IMR-90 (cell line): ENCODE data around the gene FAM20C. TPM values are rescaled to one million over a fixed set of nuclear protein-coding genes. Genes with fewer than 3 reads are reported as not detected.

Source experiments
- ATAC-seq: fragments of 200-7000 bp; cut with Tn5 transposase; 2 replicates; pipeline ENCODE4 v1.9.1; 2020; ENCODE audit warnings: low read depth, mild to moderate bottlenecking, moderate library complexity
- BruUV-seq: library from RNA; stranded (reverse); fragments of 400-500 nt; replicated peaks from 2 replicates; lab custom pipeline; 2021; lab: Mats Ljungman, UMichigan
- CTCF ChIA-PET: fragments of 300-600 bp; formaldehyde crosslinking; extraction: SDS; loops from one replicate; lab custom pipeline; 2021; ENCODE audit warnings: antibody characterized with exemption; lab: Yijun Ruan, JAX
- POLR2A ChIA-PET: fragments of 300-600 bp; sonication (Branson Sonifier 250); formaldehyde crosslinking; loops from one replicate; lab custom pipeline; 2022; ENCODE audit warnings: antibody characterized with exemption; ENCODE audit not compliant: unreplicated experiment; lab: Charles Lee
- DNase-seq: peaks from one replicate; pipeline ENCODE4 v3.0.0; 2013
- H2AFZ ChIP-seq: replicated peaks from 2 replicates; pipeline ENCODE3; 2013; ENCODE audit warnings: low read length, mild to moderate bottlenecking; ENCODE audit not compliant: poor library complexity
- H2AK5ac ChIP-seq: 2 replicates; pipeline ENCODE4 v1.6.1; 2013; ENCODE audit warnings: low read depth, low read length, inconsistent platforms
- H2AK9ac ChIP-seq: replicated peaks from 2 replicates; pipeline ENCODE3; 2013; ENCODE audit warnings: mild to moderate bottlenecking, low read depth, low read length, moderate library complexity; ENCODE audit not compliant: poor library complexity
- H2BK120ac ChIP-seq: 2 replicates; pipeline ENCODE4 v1.6.1; 2013; ENCODE audit warnings: low read depth, low read length, inconsistent platforms
- H2BK15ac ChIP-seq: 3 replicates; pipeline ENCODE4 v1.6.1; 2013; ENCODE audit warnings: low read depth, low read length, inconsistent platforms
- H2BK20ac ChIP-seq: 2 replicates; pipeline ENCODE4 v1.6.1; 2013; ENCODE audit warnings: low read depth, mild to moderate bottlenecking, inconsistent platforms, low read length, moderate library complexity
- H2BK5ac ChIP-seq: 2 replicates; pipeline ENCODE4 v1.6.1; 2013; ENCODE audit warnings: mild to moderate bottlenecking, low read depth, low read length, inconsistent platforms; ENCODE audit not compliant: poor library complexity, severe bottlenecking
- H3K14ac ChIP-seq: replicated peaks from 2 replicates; pipeline ENCODE4 v1.6.1; 2013; ENCODE audit warnings: low read depth, low read length, inconsistent platforms
- H3K18ac ChIP-seq: 2 replicates; pipeline ENCODE4 v1.6.1; 2013; ENCODE audit warnings: low read depth, low read length, control low read depth
- H3K23ac ChIP-seq: 2 replicates; pipeline ENCODE4 v1.6.1; 2013; ENCODE audit warnings: low read depth, low read length, inconsistent platforms
- H3K27ac ChIP-seq: 2 replicates; pipeline ENCODE4 v1.5.1; 2013; ENCODE audit warnings: mild to moderate bottlenecking, control low read depth, low read length; ENCODE audit not compliant: insufficient read depth
- H3K27me3 ChIP-seq: 2 replicates; pipeline ENCODE4 v1.6.1; 2013; ENCODE audit warnings: low read length; ENCODE audit not compliant: control insufficient read depth, insufficient read depth
- H3K36me3 ChIP-seq: 2 replicates; pipeline ENCODE4 v1.6.1; 2013; ENCODE audit warnings: low read length, mixed read lengths; ENCODE audit not compliant: control insufficient read depth, insufficient read depth
- H3K4ac ChIP-seq: 2 replicates; pipeline ENCODE4 v1.6.1; 2013; ENCODE audit warnings: low read depth, low read length, inconsistent platforms
- H3K4me1 ChIP-seq: 2 replicates; pipeline ENCODE4 v1.6.1; 2013; ENCODE audit warnings: low read length, mixed read lengths; ENCODE audit not compliant: control insufficient read depth, insufficient read depth
- H3K4me2 ChIP-seq: 2 replicates; pipeline ENCODE4 v1.6.1; 2013; ENCODE audit warnings: low read depth, mild to moderate bottlenecking, control low read depth, low read length, moderate library complexity
- H3K4me3 ChIP-seq: 2 replicates; pipeline ENCODE4 v1.5.1; 2013; ENCODE audit warnings: low read depth, mild to moderate bottlenecking, control low read depth, low read length, moderate library complexity; ENCODE audit not compliant: insufficient read depth
- H3K56ac ChIP-seq: 2 replicates; pipeline ENCODE4 v1.6.1; 2013; ENCODE audit warnings: low read length, inconsistent platforms; ENCODE audit not compliant: insufficient read depth; ENCODE audit errors: extremely low read depth
- H3K79me1 ChIP-seq, 2 experiments: 2 replicates each; pipeline ENCODE4 v1.6.1; 2013; ENCODE audit warnings: low read length in 2 of 2, inconsistent platforms in 1 of 2, low read depth in 1 of 2
- H3K9ac ChIP-seq: 2 replicates; pipeline ENCODE4 v1.6.1; 2013; ENCODE audit warnings: low read depth, low read length, control low read depth
- H3K9me1 ChIP-seq: 2 replicates; pipeline ENCODE4 v1.6.1; 2013; ENCODE audit warnings: low read length, inconsistent platforms; ENCODE audit not compliant: insufficient read depth
- H3K9me3 ChIP-seq: 2 replicates; pipeline ENCODE4 v1.6.1; 2013; ENCODE audit warnings: low read length; ENCODE audit not compliant: control insufficient read depth, insufficient read depth
- H4K20me1 ChIP-seq: 2 replicates; pipeline ENCODE4 v1.6.1; 2013; ENCODE audit warnings: low read length, inconsistent platforms; ENCODE audit not compliant: insufficient read depth
- H4K5ac ChIP-seq: 2 replicates; pipeline ENCODE4 v1.6.1; 2013; ENCODE audit warnings: mild to moderate bottlenecking, low read depth, low read length, control low read depth
- H4K8ac ChIP-seq, 2 experiments: 2 replicates each; pipeline ENCODE4 v1.6.1; 2013; ENCODE audit warnings: low read depth in 2 of 2, low read length in 2 of 2, control low read depth in 1 of 2, inconsistent platforms in 1 of 2
- H4K91ac ChIP-seq: 2 replicates; pipeline ENCODE4 v1.6.1; 2013; ENCODE audit warnings: low read depth, low read length, inconsistent platforms; ENCODE audit not compliant: insufficient read depth
- CEBPB ChIP-seq: IDR thresholded peaks from 2 replicates; pipeline ENCODE4 v1.6.1; 2012; ENCODE audit warnings: low read depth, low read length, improper control_type of control experiment
- CHD1 ChIP-seq: IDR thresholded peaks from 2 replicates; pipeline ENCODE4 v1.6.1; 2012; ENCODE audit warnings: low read depth, low read length, improper control_type of control experiment
- POLR2A ChIP-seq: IDR thresholded peaks from 2 replicates; pipeline ENCODE4 v1.6.1; 2012; ENCODE audit warnings: mild to moderate bottlenecking, low read depth, low read length
- RAD21 ChIP-seq: IDR thresholded peaks from 2 replicates; pipeline ENCODE4 v1.6.1; 2012; ENCODE audit warnings: low read length, improper control_type of control experiment
- WGBS, 2 experiments: methylation state at CpG; one replicate each; pipeline versions ENCODE4 v1.1.5 to v1.1.7; 2013; ENCODE audit warnings: missing lambda C conversion rate in 2 of 2; ENCODE audit not compliant: insufficient read length in 1 of 2; ENCODE audit errors: extremely low coverage in 2 of 2; 5-methylcytosine and 5-hydroxymethylcytosine counted together
- dilution Hi-C: fragments of 300-500 bp; cut with HindIII; formaldehyde crosslinking; loops from one replicate; pipeline ENCODE4 v1.14.3; 2018; ENCODE audit warnings: low sequenced_read_pairs; ENCODE audit not compliant: unreplicated experiment
- in situ Hi-C: fragments of 300-500 bp; cut with MboI; formaldehyde crosslinking; loops from 3 replicates; pipeline ENCODE4 v1.14.3; 2019; ENCODE audit warnings: low sequenced_read_pairs, inconsistent platforms, mixed read lengths
- intact Hi-C: fragments of 100-400 bp; cut with micrococcal nuclease; formaldehyde crosslinking; loops from 2 replicates; pipeline ENCODE4 v1.10.0; 2022
- polyA plus RNA-seq, 3 experiments: library from polyadenylated mRNA; depleted of rRNA; stranded (reverse); fragments of >200 nt; gene quantifications; 2 replicates each; pipeline ENCODE4 v1.2.3, GENCODE V29; 2012; ENCODE audit warnings: low replicate concordance in 1 of 3
- total RNA-seq: library from RNA; depleted of rRNA; stranded (reverse); fragments of >200 nt; gene quantifications from 2 replicates; pipeline ENCODE4 v1.2.3, GENCODE V29; 2012

FAM20C gene
- total and polyA plus RNA-seq, 2 of the 4 experiments (the other 2 are of a cell fraction): 7.7 to 36.6 TPM

GRCh38 chr7:195010-195829 is 2.8 kb downstream of the FAM20C start:
- no peak for ATAC-seq
- peaks cover 59% of the 10 kb centered on the region for H3K36me3 ChIP-seq
- H3K27me3 ChIP-seq: no peaks in the 10 kb centered on the region
- H3K23ac ChIP-seq: peak overlapping the region; percentile 76
- dilution Hi-C loops: no loop called here
- peak overlapping the region; percentile 97 for H3K4me2 ChIP-seq
- H2AFZ ChIP-seq: peak overlapping the region; percentile 80
- peaks cover 25% of the 10 kb centered on the region for H3K4me1 ChIP-seq
- TF ChIP-seq POLR2A (no peak), CHD1 (no peak), CEBPB (peak; percentile 74), RAD21 (no peak)
- H3K79me1 ChIP-seq: peaks cover 32 to 78% of the 10 kb centered on the region in 2 experiments
- no TSS peak for BruUV-seq
- H3K4me3 ChIP-seq: peak overlapping the region; percentile 78
- H4K20me1 ChIP-seq: peaks cover 71% of the 10 kb centered on the region
- peak overlapping the region; percentile 63 for H2AK9ac ChIP-seq
- H3K18ac ChIP-seq: peak overlapping the region; percentile 32; the same call in 1 of the 2 replicates
- peak overlapping the region; percentile 86; the same call in 1 of the 2 replicates for H2AK5ac ChIP-seq
- no peaks in the 10 kb centered on the region for H3K9me3 ChIP-seq
- peak overlapping the region; percentile 55 for H4K91ac ChIP-seq
- peaks cover 25% of the 10 kb centered on the region for H3K9me1 ChIP-seq
- peak overlapping the region; percentile 86 for H3K4ac ChIP-seq
- 0 out of 2 replicates have a peak overlapping the region, but pooled peaks have one; percentile 35 for H3K56ac ChIP-seq
- H2BK15ac ChIP-seq: no peak overlapping the region
- no peak overlapping the region for H2BK20ac ChIP-seq
- intact Hi-C loops: no loop called here
- H3K14ac ChIP-seq: peak overlapping the region; percentile 84
- H4K8ac ChIP-seq: peak overlapping the region in 1 of 2 experiments; percentile 34; a peak in 1 of 4 replicates
- ChIA-PET POLR2A (no interaction called here), CTCF (no interaction called here)
- in situ Hi-C loops: no loop called here
- DNase-seq: peak; percentile 28
- H4K5ac ChIP-seq: no peak overlapping the region
- 0 out of 2 replicates have a peak overlapping the region, but pooled peaks have one; percentile 32 for H2BK120ac ChIP-seq
- peak overlapping the region; percentile 92 for H3K9ac ChIP-seq
- peak overlapping the region; percentile 79 for H3K27ac ChIP-seq
- H2BK5ac ChIP-seq: no peak overlapping the region
- 73% methylated on average over 23 of the region's 33 CpGs; no CpG with 5 or more reads in 1 of the 2 experiments for WGBS, 2 experiments
